Measurements from ENCODE around the gene MOCS3.
A peak's percentile ranks its signal among the peaks of the same experiment; 100 is the strongest.

DNA sequence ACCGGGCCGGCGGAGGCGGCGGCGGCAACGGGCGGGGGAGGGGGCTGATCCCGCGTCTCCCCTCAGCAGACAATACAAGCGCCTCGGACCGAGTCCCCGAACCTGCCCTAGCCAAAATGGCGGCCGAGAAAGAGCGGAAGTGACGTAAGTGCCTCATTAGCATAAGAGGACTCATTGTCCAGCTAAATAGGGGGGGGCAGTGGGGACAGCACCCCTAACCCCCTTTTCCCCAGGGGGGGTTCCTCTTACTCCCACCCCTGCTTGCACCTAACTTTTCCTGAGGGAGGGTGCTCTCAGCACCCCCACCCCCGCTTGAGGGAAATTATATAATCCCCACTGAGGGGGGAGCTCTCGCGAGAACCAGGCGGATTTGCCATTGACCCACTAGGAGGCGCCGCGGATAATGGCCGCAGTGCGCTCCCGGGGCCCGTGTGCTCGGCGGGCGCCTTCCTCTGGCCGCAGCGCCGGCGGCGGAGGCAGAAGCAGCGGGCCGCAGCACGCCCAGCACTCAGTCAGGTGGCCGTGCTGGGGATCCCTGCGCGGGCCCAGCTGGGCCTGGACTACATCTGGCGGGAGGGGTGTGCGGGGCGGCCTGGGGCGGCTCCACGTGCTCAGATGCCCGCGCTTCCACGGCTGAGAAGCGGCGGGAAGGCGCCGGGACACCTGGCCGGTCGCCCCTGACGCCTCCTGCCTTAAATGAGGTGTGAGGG, 27.2 kb upstream of the MOCS3 start, which contains the start of gene ADNP:
- TF ChIP-seq POLR2AphosphoS5 (IDR thresholded peaks at IDR 0.05) (peak; percentile 74 to 87), POLR2A (IDR thresholded peaks at IDR 0.05) (peak in 3 of 4 donors; percentile 27 to 84 (median 84))
